ENCODE results near the gene NR1I2.

NR1I2 gene

GRCh38 chr3:119818937-119819336 is 37.0 kb downstream of the NR1I2 start:
- FAIRE-seq (no peak), DNase-seq (ENCODE audit: low spot score) (no peak)

- no peak for DNase-seq (ENCODE audit: low spot score)
- no peak for FAIRE-seq
Observed at GRCh38 chr3:119819806-119820205, 37.9 kb downstream of the NR1I2 start.

- FAIRE-seq: no peak
- DNase-seq (ENCODE audit: low spot score): no peak
Observed at GRCh38 chr3:119825820-119826219, 43.9 kb downstream of the NR1I2 start.

GRCh38 chr3:119826711-119827608 is 45.1 kb downstream of the NR1I2 start:
- no peak for FAIRE-seq
- no peak for DNase-seq (ENCODE audit: low spot score)

- FAIRE-seq (no peak), DNase-seq (ENCODE audit: low spot score) (no peak)
Observed at GRCh38 chr3:119829420-119829819, 47.5 kb downstream of the NR1I2 start.

- FAIRE-seq (no peak), DNase-seq (ENCODE audit: low spot score) (no peak)
Observed at GRCh38 chr3:119831022-119831421, 49.1 kb downstream of the NR1I2 start.

GRCh38 chr3:119831941-119832371 is 50.1 kb downstream of the NR1I2 start:
- FAIRE-seq (no peak), DNase-seq (ENCODE audit: low spot score) (no peak)

GRCh38 chr3:119834754-119835370 is 53.0 kb downstream of the NR1I2 start:
- no peak for FAIRE-seq
- DNase-seq (ENCODE audit: low spot score): no peak

GRCh38 chr3:119835556-119835955 is 53.7 kb downstream of the NR1I2 start:
- no peak for FAIRE-seq
- no peak for DNase-seq (ENCODE audit: low spot score)

- no peak for FAIRE-seq
- no peak for DNase-seq (ENCODE audit: low spot score)
Observed at GRCh38 chr3:119841808-119842471, 60.0 kb downstream of the NR1I2 start.

GRCh38 chr3:119849126-119849525 is 67.2 kb downstream of the NR1I2 start:
- DNase-seq (ENCODE audit: low spot score): no peak

GRCh38 chr3:119856695-119857094 is 74.8 kb downstream of the NR1I2 start:
- FAIRE-seq (no peak), DNase-seq (ENCODE audit: low spot score) (no peak)

More at GRCh38 chr3:119849126-119849525, 67.2 kb downstream of the NR1I2 start:
- FAIRE-seq: no peak

- FAIRE-seq: no peak
- no peak for DNase-seq (ENCODE audit: low spot score)
Observed at GRCh38 chr3:119858957-119859356, 77.1 kb downstream of the NR1I2 start.

- DNase-seq (ENCODE audit: low spot score) (no peak), FAIRE-seq (no peak)
Observed at GRCh38 chr3:119859728-119860127, 77.8 kb downstream of the NR1I2 start.

- no peak for FAIRE-seq
Observed at GRCh38 chr3:119861681-119862080, 79.8 kb downstream of the NR1I2 start.

GRCh38 chr3:119862616-119863015 is 80.7 kb downstream of the NR1I2 start:
- DNase-seq (ENCODE audit: low spot score) (no peak), FAIRE-seq (no peak)

More at GRCh38 chr3:119861681-119862080, 79.8 kb downstream of the NR1I2 start:
- no peak for DNase-seq (ENCODE audit: low spot score)

- DNase-seq (ENCODE audit: low spot score): no peak
- no peak for FAIRE-seq
Observed at GRCh38 chr3:119864476-119864875, 82.6 kb downstream of the NR1I2 start.
